Pancreas (tissue), 10 donors: Measurements from ENCODE around the gene PPID. TPM values are rescaled to one million over a fixed set of nuclear protein-coding genes. Genes with fewer than 3 reads are reported as not detected.
"Not testable (repeated sequence)": the region's sequence is repeated elsewhere in the genome, so short reads cannot be mapped to it uniquely, and the experiment has no call there.

Experiments
- ATAC-seq, 4 donors: fragments of 200-7000 bp; cut with Tn5 transposase; one replicate each; pipeline versions ENCODE4 v1.8.0 to v1.9.1; 2020; ENCODE audit warnings: mild to moderate bottlenecking in 4 of 4, moderate library complexity in 4 of 4
- DNase-seq, 6 donors: peaks; one replicate each; pipeline ENCODE4 v3.0.0-alpha.2; 2020
- FAIRE-seq: peaks from 2 replicates; lab custom pipeline; 2012; peaks lifted over from hg19 to GRCh38; lab: Jason Lieb, UNC
- H3K27ac ChIP-seq, 4 donors: fragments of 200-600 bp; sonication (generic); 1 replicate in 3 of 4; 2 replicates in 1 of 4; pipeline versions ENCODE4 v1.5.0 to v1.8.0; 2020
- H3K27me3 ChIP-seq, 4 donors: fragments of 200-600 bp; one replicate each; pipeline ENCODE4 v1.8.0; 2021
- H3K36me3 ChIP-seq, 3 donors: fragments of 200-600 bp; sonication (generic) in 1 of 3; one replicate each; pipeline versions ENCODE4 v1.5.0 to v1.8.0; 2020 to 2021
- H3K4me1 ChIP-seq, 3 donors: fragments of 200-600 bp; one replicate each; pipeline ENCODE4 v1.8.0; 2021
- H3K4me3 ChIP-seq, 4 donors: fragments of 200-600 bp; sonication (generic) in 2 of 4; one replicate each; pipeline versions ENCODE4 v1.5.0 to v1.8.0; 2020 to 2021
- H3K9me3 ChIP-seq, 4 donors: fragments of 200-600 bp; one replicate each; pipeline ENCODE4 v1.8.0; 2021
- WGBS, 2 donors: extraction: QIAGEN DNeasy Blood & Tissue Kit; methylation state at CpG; one replicate each; pipeline ENCODE4 v1.1.7; 2013; 5-methylcytosine and 5-hydroxymethylcytosine counted together
- intact Hi-C, 3 donors: fragments of 100-400 bp; cut with DNase I; formaldehyde crosslinking; loops; one replicate each; pipeline versions ENCODE4 v1.11.1 to v1.14.2; 2022
- polyA plus RNA-seq, 2 donors: library from polyadenylated mRNA; stranded (reverse); fragments of 200-250 nt; gene quantifications; one replicate each; pipeline ENCODE4 v1.2.3, GENCODE V29; 2013
- total RNA-seq, 6 donors: library from RNA; stranded (reverse); fragmentation: NEBNext Ultra II Directional in 4 of 6; extraction: Animal tissue kit (Norgen Biotek cat#: 25700) in 4 of 6; gene quantifications; one replicate each; pipeline versions ENCODE4 v1.2.1 to v1.2.4, GENCODE V29; 2021 to 2023
- donor health status: healthy with polysubstance abuse.
- donor health status: DM: no; HTN: no; CAD: no; lungs with moderate emphysema.
- donor health status: DM: no; HTN: no; CAD: no.
- donor health status: control.
- donor health status: control.
- donor health status: Bipolar disorder and iron deficiency.
- donor health status: DM: yes; HTN: yes; CAD: no.
- donor health status: DM: no; HTN: no; CAD: no.
- donor health status: DM: no; HTN: no; CAD: no.
- donor health status: DM: yes; HTN: yes; CAD: no.

The PPID gene
- total and polyA plus RNA-seq, 8 donors = 5.6 to 14.5 (median 8.3) TPM

GRCh38 chr4:158663255-158663654 lies 59.9 kb downstream of the PPID start:
- H3K4me3 ChIP-seq, FAIRE-seq, H3K27me3 ChIP-seq, DNase-seq, H3K9me3 ChIP-seq, intact Hi-C loops, H3K36me3 ChIP-seq, H3K4me1 ChIP-seq, H3K27ac ChIP-seq, ATAC-seq: not testable (repeated sequence)
- WGBS, 2 donors = 61 to 72% methylated on average over 4 of the region's 4 CpGs

Other genes starting within 250 kb of the PPID start
- gene RXFP1, start 201.5 kb downstream of the PPID start, total RNA-seq = under 1 TPM; 0.06 to 0.32 (median 0.20) TPM
- gene RXFP1, start 201.5 kb downstream of the PPID start, polyA plus RNA-seq = under 1 TPM; 0.19 to 0.47 TPM
- 1 to 10 TPM; 1.0 to 2.7 (median 1.4) TPM for gene C4orf46, start 51.5 kb downstream of the PPID start, total RNA-seq
- 1 to 10 TPM; 1.3 to 2.5 TPM for gene C4orf46, start 51.5 kb downstream of the PPID start, polyA plus RNA-seq
- 10 to 100 TPM; 11.6 to 21.1 (median 13.5) TPM for gene ETFDH, start 51.1 kb downstream of the PPID start, total RNA-seq
- gene ETFDH, start 51.1 kb downstream of the PPID start, polyA plus RNA-seq = 10 to 100 TPM; 14.7 to 33.3 TPM
- gene FNIP2, start 45.6 kb upstream of the PPID start, total RNA-seq = 10 to 100 TPM; 13.6 to 28.2 (median 16.6) TPM
- 1 to 10 TPM; 5.4 to 6.3 TPM for gene FNIP2, start 45.6 kb upstream of the PPID start, polyA plus RNA-seq